ENCODE results near the gene SDC1.

GRCh38 chr2:20175267-20175666, 49.7 kb downstream of the SDC1 start:
- no peak for TF ChIP-seq CTCF (IDR thresholded peaks at IDR 0.05; ENCODE audit: borderline replicate concordance, extremely low read depth, low read length, poor library complexity, severe bottlenecking)
- no peak for TF ChIP-seq EZH2 (IDR thresholded peaks at IDR 0.05; ENCODE audit: borderline replicate concordance, low read depth, low read length, severe bottlenecking)
